Measurements from ENCODE around the gene CHRNA9.

Gene CHRNA9

GRCh38 chr4:40309250-40309774, 25.8 kb upstream of the CHRNA9 start:
- peak; percentile 93 for DNase-seq

- no peak for DNase-seq
These were observed 24.9 kb upstream of the CHRNA9 start for GRCh38 chr4:40310225-40310624.

DNA sequence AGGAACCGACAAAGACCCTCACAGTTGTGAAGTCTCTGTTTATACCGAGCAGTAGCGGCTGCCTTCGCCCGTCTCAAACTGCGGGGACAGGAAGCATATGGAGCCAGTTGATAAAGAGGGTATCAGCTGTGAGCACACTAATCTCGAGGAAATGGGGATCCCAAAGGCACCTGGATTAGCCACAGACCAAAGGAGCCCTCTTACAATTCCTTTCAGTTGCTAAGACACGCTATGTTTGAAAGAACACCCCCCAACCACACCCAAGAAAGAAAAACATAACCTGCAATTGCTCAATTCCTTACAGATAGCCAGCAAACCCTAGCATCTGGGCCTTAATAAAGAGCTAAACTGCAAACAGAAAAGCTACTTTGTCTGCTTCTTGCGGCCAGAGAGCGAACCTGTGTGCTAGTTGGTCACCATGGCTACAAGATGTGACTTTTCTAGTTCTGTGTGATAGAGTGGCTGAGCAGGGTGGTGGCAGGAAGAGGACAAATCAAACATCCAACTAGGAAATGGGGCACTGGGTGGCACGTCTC, 23.3 kb upstream of the CHRNA9 start:
- no peak for DNase-seq

DNA sequence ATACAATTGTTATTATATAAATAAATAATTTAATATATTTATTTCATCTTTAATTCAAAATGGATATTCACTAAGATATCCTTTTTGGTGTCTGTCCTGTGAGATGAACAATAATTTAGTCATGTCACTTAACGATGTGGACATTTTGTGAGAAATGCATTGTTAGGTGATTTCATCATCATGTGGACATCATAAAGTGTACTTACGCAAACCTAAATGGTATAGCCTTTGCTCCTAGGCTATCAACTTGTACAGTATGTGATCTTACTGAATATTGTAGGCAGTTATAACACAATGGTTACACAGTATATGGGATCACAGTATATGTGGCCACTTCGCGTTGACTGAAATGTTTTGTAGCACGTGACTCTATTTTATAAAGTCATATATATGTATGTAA, 20.2 kb upstream of the CHRNA9 start:
- DNase-seq: no peak

- peak; percentile 61 for DNase-seq
These were observed 18.8 kb upstream of the CHRNA9 start for GRCh38 chr4:40316333-40316781.

DNA sequence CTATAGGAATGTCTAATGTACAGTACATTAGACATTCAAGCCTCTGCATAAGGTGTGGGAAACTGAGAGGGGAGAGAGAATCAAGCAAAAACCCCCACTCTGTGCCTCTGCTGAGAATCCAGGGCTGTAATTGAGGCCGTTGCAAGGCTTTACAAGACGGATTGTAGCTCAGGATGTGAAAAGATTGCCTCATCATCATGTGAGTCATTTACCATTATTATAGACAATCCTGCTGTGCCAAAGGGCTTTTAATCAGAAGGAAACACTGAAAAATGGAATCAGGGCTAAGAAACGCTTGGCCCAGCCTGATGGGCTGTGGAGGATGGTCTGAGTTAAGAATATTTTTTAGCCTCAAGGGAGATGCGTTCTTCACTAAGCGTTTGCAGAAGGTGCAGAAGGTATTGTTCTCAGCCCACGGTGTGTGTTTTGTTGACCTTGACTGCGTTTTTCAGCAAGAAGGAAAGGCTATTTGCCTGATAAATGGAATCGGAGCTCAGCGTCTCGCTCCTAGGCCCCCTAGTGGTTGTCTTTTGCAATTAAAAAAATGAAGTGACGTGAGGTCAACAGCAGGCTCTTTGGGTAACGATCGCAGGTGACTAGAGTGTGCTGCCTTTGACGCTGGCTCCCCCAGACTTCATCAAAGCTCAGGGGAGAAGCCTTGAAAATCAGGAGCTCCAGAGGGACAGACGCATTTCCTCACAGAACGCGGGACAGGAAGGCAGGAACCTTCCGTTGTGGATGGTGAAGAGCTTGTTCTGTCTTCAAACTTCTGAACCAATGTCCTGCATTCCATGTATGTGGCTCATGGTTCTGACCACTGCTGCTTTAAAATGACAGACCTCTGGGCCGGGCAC, 18.1 kb upstream of the CHRNA9 start:
- peak; percentile 68 for DNase-seq

GRCh38 chr4:40317916-40318658, 17.0 kb upstream of the CHRNA9 start:
- DNase-seq: no peak

GRCh38 chr4:40321574-40322275, 13.4 kb upstream of the CHRNA9 start:
- DNase-seq: no peak

DNA sequence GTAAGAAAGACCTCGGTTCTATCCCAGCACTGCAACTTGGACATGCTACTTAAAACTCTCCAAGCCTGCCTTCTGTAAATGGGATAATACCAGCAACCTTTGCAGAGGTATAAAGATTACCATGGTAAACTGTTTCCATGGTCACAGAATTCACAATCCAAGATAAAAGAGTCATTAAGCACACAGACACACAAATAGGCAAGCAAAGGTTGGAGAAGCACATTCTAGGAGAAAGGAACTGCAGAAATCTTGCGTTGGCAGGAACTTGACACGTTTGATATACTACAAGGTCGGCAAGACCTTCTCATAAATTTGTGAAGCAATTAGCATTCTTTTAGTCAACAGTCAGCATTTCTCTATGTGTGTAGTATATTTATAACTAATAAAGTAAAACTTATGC, 12.3 kb upstream of the CHRNA9 start:
- no peak for DNase-seq

- no peak for DNase-seq
These were observed 11.3 kb upstream of the CHRNA9 start for GRCh38 chr4:40323866-40324265.

- DNase-seq: peak; percentile 74
These were observed 9.6 kb upstream of the CHRNA9 start for GRCh38 chr4:40325406-40326019.

- no peak for DNase-seq
These were observed 7.8 kb upstream of the CHRNA9 start for GRCh38 chr4:40327340-40327739.

- DNase-seq: no peak
These were observed 6.8 kb upstream of the CHRNA9 start for GRCh38 chr4:40328383-40328782.

DNA sequence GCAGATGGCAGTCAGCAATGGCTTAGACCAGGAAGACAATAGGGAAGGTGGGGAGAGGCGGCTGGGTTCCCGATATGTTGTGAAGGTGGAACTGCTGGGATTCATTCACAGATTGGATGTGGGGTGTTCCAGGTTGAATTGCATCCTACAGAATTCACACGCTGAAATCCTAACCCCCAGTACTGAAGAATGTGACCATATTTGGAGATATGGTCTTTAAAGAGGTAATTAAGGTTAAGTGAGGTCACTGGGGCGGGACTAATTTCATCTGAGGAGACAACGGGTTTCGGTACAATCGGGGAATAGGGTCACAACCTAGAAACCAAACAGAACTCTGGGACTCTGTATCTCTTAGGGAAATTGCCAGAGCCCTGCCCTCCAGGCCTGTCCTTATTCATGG, 5.3 kb upstream of the CHRNA9 start:
- no peak for DNase-seq

DNA sequence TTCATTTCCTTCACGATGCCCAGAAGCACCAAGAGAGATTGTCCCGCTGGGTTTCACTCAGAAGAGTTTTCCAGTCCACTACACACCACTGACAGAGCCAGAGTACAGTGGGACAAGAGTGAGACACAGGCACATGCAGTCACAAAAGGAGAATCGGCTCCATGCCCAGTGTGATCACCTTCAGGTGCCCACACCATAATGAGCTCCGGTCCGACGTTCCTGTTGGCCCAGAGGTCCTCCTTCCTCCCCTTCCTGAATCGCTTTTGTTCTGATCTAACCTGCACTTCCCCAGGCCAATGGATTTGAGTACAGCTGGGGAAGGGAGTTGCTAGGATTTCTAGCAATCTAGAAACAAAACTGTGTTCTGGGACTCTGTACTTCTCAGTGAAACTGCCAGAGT, 4.6 kb upstream of the CHRNA9 start:
- no peak for DNase-seq

- no peak for DNase-seq
These were observed 3.9 kb upstream of the CHRNA9 start for GRCh38 chr4:40331101-40331745.

GRCh38 chr4:40331961-40332360, 3.2 kb upstream of the CHRNA9 start:
- no peak for DNase-seq

DNA sequence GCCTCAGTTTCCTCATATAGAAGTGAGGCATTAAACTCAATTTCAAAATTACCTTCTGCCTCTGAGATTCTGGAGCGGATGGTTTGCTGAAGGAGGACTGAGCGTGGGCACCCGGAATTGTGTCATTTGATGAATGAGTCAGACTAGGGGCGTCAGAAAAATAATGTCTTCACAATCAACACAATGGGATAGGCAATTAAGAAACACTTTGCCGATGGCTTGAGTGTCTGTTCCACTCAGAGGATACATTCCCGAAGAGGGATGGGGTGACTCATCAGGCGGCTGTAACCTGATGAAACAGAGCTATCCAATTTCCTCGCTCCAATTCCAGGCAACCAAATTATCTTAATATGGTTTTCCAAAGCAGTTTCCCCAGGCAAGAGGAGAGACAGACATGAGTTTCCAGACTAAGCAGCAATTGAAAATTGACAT, 1.2 kb upstream of the CHRNA9 start:
- no peak for DNase-seq

GRCh38 chr4:40335525-40335894, 377 bp downstream of the CHRNA9 start:
- DNase-seq: no peak

DNA sequence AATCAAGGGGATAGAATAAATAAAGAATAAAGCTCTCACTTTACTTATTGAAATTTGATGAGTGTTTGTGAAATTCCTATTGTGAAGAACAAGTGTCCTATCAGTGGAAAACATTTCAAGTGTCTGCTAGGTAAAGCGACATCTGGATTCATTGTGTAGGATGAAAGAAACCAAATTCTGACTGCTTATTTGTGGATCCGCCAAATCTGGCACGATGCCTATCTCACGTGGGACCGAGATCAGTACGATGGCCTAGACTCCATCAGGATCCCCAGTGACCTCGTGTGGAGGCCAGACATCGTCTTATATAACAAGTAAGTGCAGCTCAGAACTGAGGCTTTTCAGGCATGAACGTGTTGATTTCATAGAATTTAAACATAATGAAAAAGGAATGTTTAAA, 1.9 kb downstream of the CHRNA9 start:
- no peak for DNase-seq

GRCh38 chr4:40337523-40337922, 2.4 kb downstream of the CHRNA9 start:
- DNase-seq: no peak

GRCh38 chr4:40340030-40340429, 4.9 kb downstream of the CHRNA9 start:
- DNase-seq: no peak
